K562 (cell line): ENCODE measurements around the gene SLC30A3. TPM values are rescaled to one million over a fixed set of nuclear protein-coding genes. Genes with fewer than 3 reads are reported as not detected.
A peak's percentile ranks its signal among the peaks of the same experiment; 100 is the strongest.

ENCODE experiments used
- ATAC-seq: fragments of 200-7000 bp; cut with Tn5 transposase; 3 replicates; pipeline ENCODE4 v1.9.1; 2020; ENCODE audit warnings: moderate library complexity
- BruUV-seq: library from RNA; stranded (reverse); fragments of 400-500 nt; replicated peaks from 2 replicates; lab custom pipeline; 2021; lab: Mats Ljungman, UMichigan
- CTCF ChIA-PET: fragments of 300-600 bp; formaldehyde crosslinking; extraction: SDS; loops from one replicate; lab custom pipeline; 2021; ENCODE audit warnings: low intra/inter-chr PET ratio; lab: Yijun Ruan, JAX
- POLR2A ChIA-PET: fragments of 300-600, 350-650 bp; sonication (Branson Sonifier 250); formaldehyde crosslinking; extraction: SDS; loops from one replicate; lab custom pipeline; 2021; ENCODE audit warnings: antibody characterized with exemption, inconsistent platforms; lab: Yijun Ruan, JAX
- DNase-seq, 4 experiments: peaks; one replicate each; pipeline versions ENCODE4 v3.0.0 to v3.0.0-alpha.2; 2011 to 2018; ENCODE audit warnings: low spot score in 3 of 4, mixed read lengths in 3 of 4; ENCODE audit errors: extremely low read depth in 1 of 4
- FAIRE-seq: peaks from 2 replicates; lab custom pipeline; 2011; peaks lifted over from hg19 to GRCh38; lab: Jason Lieb, UNC
- H2AFZ ChIP-seq: 2 replicates; pipeline ENCODE4 v1.6.0; 2011; ENCODE audit warnings: low read depth, low read length, control low read depth, inconsistent platforms
- H3K27ac ChIP-seq: fragments of 200-600 bp; 3 replicates; pipeline ENCODE4 v1.8.0; 2011; ENCODE audit warnings: low read depth, mild to moderate bottlenecking, control low read depth, inconsistent platforms, low read length, moderate library complexity, mixed read lengths; ENCODE audit errors: extremely low read depth
- H3K27me3 ChIP-seq, 2 experiments: fragments of 300-600 bp in 1 of 2; 2 replicates in 1 of 2; 3 replicates in 1 of 2; pipeline versions ENCODE4 v1.6.0 to v1.8.0; 2011; ENCODE audit warnings: inconsistent platforms in 2 of 2, low read length in 2 of 2, mild to moderate bottlenecking in 1 of 2, mixed read lengths in 1 of 2, moderate library complexity in 1 of 2; ENCODE audit not compliant: control insufficient read depth in 2 of 2, insufficient read depth in 2 of 2
- H3K36me3 ChIP-seq: fragments of 300-600 bp; 3 replicates; pipeline ENCODE4 v1.8.0; 2011; ENCODE audit warnings: mild to moderate bottlenecking, low read length, inconsistent platforms; ENCODE audit not compliant: control insufficient read depth, insufficient read depth
- H3K4me1 ChIP-seq, 2 experiments: fragments of 200-600 bp in 1 of 2; replicated peaks in 1 of 2; 2 replicates in 1 of 2; 3 replicates in 1 of 2; pipeline versions ENCODE4 v1.5.1 to v1.8.0; 2011; ENCODE audit warnings: inconsistent platforms in 2 of 2, low read length in 2 of 2, mild to moderate bottlenecking in 1 of 2, mixed read lengths in 1 of 2, moderate library complexity in 1 of 2; ENCODE audit not compliant: control insufficient read depth in 2 of 2, insufficient read depth in 2 of 2
- H3K4me2 ChIP-seq: 2 replicates; pipeline ENCODE4 v1.6.1; 2011; ENCODE audit warnings: low read length, control low read depth, inconsistent platforms, mixed read lengths; ENCODE audit not compliant: insufficient read depth
- H3K4me3 ChIP-seq: fragments of 200-600 bp; sonication (generic), shearing (Covaris generic); 2 replicates; pipeline ENCODE4 v1.5.1; 2016; ENCODE audit warnings: control low read depth, inconsistent platforms
- H3K79me2 ChIP-seq: fragments of 200-600 bp; 3 replicates; pipeline ENCODE4 v1.8.0; 2011; ENCODE audit warnings: low read length, inconsistent platforms; ENCODE audit not compliant: control insufficient read depth, insufficient read depth
- H3K9ac ChIP-seq, 2 experiments: 2 replicates each; pipeline versions ENCODE4 v1.6.0 to v1.6.1; 2011; ENCODE audit warnings: low read depth in 2 of 2, low read length in 2 of 2, control low read depth in 1 of 2, inconsistent platforms in 1 of 2, mild to moderate bottlenecking in 1 of 2, mixed read lengths in 1 of 2; ENCODE audit not compliant: insufficient read depth in 1 of 2
- H3K9me1 ChIP-seq: one replicate; pipeline ENCODE4 v1.6.0; 2011; ENCODE audit warnings: inconsistent platforms, mild to moderate bottlenecking, low read length, moderate library complexity; ENCODE audit not compliant: control insufficient read depth, insufficient read depth
- H3K9me3 ChIP-seq: replicated peaks from 2 replicates; pipeline ENCODE4 v1.5.1; 2011; ENCODE audit warnings: low read depth, low read length, inconsistent platforms; ENCODE audit not compliant: control insufficient read depth, insufficient read depth
- H4K20me1 ChIP-seq: replicated peaks from 2 replicates; pipeline ENCODE4 v1.6.1; 2011; ENCODE audit warnings: low read length, inconsistent platforms, mixed read lengths; ENCODE audit not compliant: control insufficient read depth, insufficient read depth
- CREM ChIP-seq: IDR thresholded peaks from 2 replicates; pipeline ENCODE4 v1.6.1; 2014; ENCODE audit warnings: antibody characterized with exemption, low read depth
- HMBOX1 ChIP-seq: sonication (generic); IDR thresholded peaks from 2 replicates; pipeline ENCODE4 v1.6.1; 2016
- MAFF ChIP-seq: IDR thresholded peaks from 2 replicates; pipeline ENCODE4 v1.6.1; 2012; ENCODE audit warnings: low read length, improper control_type of control experiment
- NFIC ChIP-seq: fragments of 450-650 bp; IDR thresholded peaks from 2 replicates; pipeline ENCODE4 v1.6.1; 2017; ENCODE audit warnings: mild to moderate bottlenecking, inconsistent platforms
- TEAD1 ChIP-seq, 2 experiments: fragments of 450-650 bp in 1 of 2; sonication (generic) in 1 of 2; formaldehyde crosslinking; IDR thresholded peaks; 2 replicates each; pipeline versions ENCODE4 v1.4.0 to v1.8.0; 2020 to 2022; ENCODE audit warnings: mild to moderate bottlenecking in 2 of 2, missing genetic modification reagents in 1 of 2
- ZBTB1 ChIP-seq: sonication (generic); formaldehyde crosslinking; IDR thresholded peaks from 2 replicates; pipeline ENCODE4 v1.8.1; 2023; ENCODE audit warnings: missing genetic modification reagents, low read depth, mild to moderate bottlenecking, borderline replicate concordance
- ZNF143 ChIP-seq: sonication (generic); formaldehyde crosslinking; IDR thresholded peaks from 2 replicates; pipeline ENCODE4 v1.9.0; 2022; ENCODE audit warnings: mild to moderate bottlenecking, missing genetic modification reagents
- WGBS: fragments of 100-300 bp; shearing (Covaris generic); methylation state at CpG from one replicate; pipeline ENCODE4 v1.1.6; 2016; ENCODE audit warnings: low coverage, mixed read lengths; ENCODE audit not compliant: insufficient coverage; ENCODE audit errors: missing lambda C conversion rate; 5-methylcytosine and 5-hydroxymethylcytosine counted together
- in situ Hi-C: fragments of 300-500 bp; cut with MboI; formaldehyde crosslinking; loops from 4 replicates; pipeline ENCODE4 v1.15.0; 2018; ENCODE audit warnings: inconsistent platforms, mixed read lengths
- intact Hi-C: fragments of 100-400 bp; cut with micrococcal nuclease; formaldehyde crosslinking; loops from 2 replicates; pipeline ENCODE4 v1.14.2; 2022
- polyA plus RNA-seq, 8 experiments: library from polyadenylated mRNA; depleted of rRNA in 4 of 8; stranded (reverse) in 5 of 8; unstranded in 3 of 8; fragments of >200 nt; fragmentation: Nextera tagmentation in 2 of 8; fragmentation: Illumina TruSeq in 1 of 8; extraction: Ambion mirVana in 2 of 8; extraction: Trizol in 1 of 8; gene quantifications; 2 replicates each; pipeline versions ENCODE4 v1.2.1 to v1.2.3, GENCODE V29; 2011 to 2014; ENCODE audit warnings: inconsistent platforms in 1 of 8, missing spikeins in 1 of 8
- total RNA-seq, 7 experiments: library from RNA; depleted of rRNA in 6 of 7; stranded (reverse); fragments of >200 nt in 6 of 7; fragmentation: Illumina TruSeq in 2 of 7; extraction: Trizol in 2 of 7; gene quantifications; 2 replicates each; pipeline versions ENCODE4 v1.2.1 to v1.2.3, GENCODE V29; 2011 to 2021; ENCODE audit warnings: low replicate concordance in 1 of 7

Gene SLC30A3
- total and polyA plus RNA-seq, 9 of the 15 experiments (the other 6 are each of a cell fraction or from before 2014, with no cell fraction given): 0.03 to 2.7 (median 0.89) TPM; not detected in 1

- CTCF ChIA-PET: no interaction called here
- no peak for FAIRE-seq
Observed at GRCh38 chr2:27241761-27242613, 20.9 kb downstream of the SLC30A3 start.

More at GRCh38 chr2:27241761-27242613, 20.9 kb downstream of the SLC30A3 start:
- peak overlapping the region in 1 of 2 experiments; percentile 40; a peak in 2 of 4 replicates for H3K9ac ChIP-seq
- H2AFZ ChIP-seq: no peak overlapping the region
- peaks cover 0 to 6% of the 10 kb centered on the region in 2 experiments; a peak in 1 of 5 replicates for H3K4me1 ChIP-seq
- no peaks in the 10 kb centered on the region for H3K9me1 ChIP-seq
- no TSS peak for BruUV-seq
- TF ChIP-seq NFIC (0 out of 2 replicates have a peak, but pooled peaks have one; percentile 20), HMBOX1 (no peak), ZNF143 (no peak), ZBTB1 (CRISPR knock-in tag) (no peak), MAFF (no peak), CREM (no peak), TEAD1 (CRISPR knock-in tag; IDR thresholded peaks at IDR 0.05) (no peak)
- POLR2A ChIA-PET: interaction anchor here (0.6 to 1.3 kb wide), 5 partner anchors 11 to 237 kb away, joined by 3 to 4 read pairs (median 3); partner anchors contain the start of gene CAD
- WGBS: 92% methylated on average over 19 of the region's 24 CpGs
- H3K4me2 ChIP-seq: no peak overlapping the region
- no peak overlapping the region for H3K4me3 ChIP-seq
- in situ Hi-C loops (no loop called here), intact Hi-C loops (no loop called here)
- DNase-seq (no peak), ATAC-seq (no peak)
- 0 out of 2 replicates have a peak, but pooled peaks cover 4% of the 10 kb centered on the region for H4K20me1 ChIP-seq
- H3K9me3 ChIP-seq: no peaks in the 10 kb centered on the region
- no peaks in the 10 kb centered on the region for H3K27me3 ChIP-seq
- peaks cover 76% of the 10 kb centered on the region for H3K36me3 ChIP-seq
- H3K79me2 ChIP-seq: no peaks in the 10 kb centered on the region
- H3K27ac ChIP-seq: no peak overlapping the region
